Stimulated activated CD8-positive, alpha-beta memory T cell treated with anti-CD3 and anti-CD28 coated beads, Interleukin-7, amount 100 ng/mL, for 4 hours (primary cell): ENCODE data around the gene GDF7.

Source experiments
- DNase-seq, 2 donors: peaks; one replicate each; pipeline ENCODE4 v3.0.0-alpha.2; 2020; ENCODE audit warnings: low read depth in 2 of 2

The GDF7 gene

DNA sequence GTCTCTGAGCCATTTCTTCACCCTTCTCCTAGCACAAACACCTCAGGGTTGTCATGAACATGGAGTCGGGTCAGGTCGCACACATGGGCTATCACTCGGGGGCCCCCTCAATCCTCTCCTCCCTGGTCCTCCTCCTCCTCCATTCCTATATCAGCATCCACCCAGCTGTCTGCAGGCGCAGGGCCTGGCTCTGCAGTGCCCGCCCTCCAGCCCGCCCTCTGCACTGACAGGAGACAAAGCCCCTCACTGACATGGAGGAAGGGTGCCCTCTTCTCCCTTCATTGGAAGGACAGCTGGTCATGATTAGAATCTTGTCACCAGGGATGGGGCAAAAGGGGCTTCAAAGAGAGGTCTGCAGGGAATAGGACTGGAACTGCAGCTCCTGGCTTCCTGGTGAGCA is 37.8 kb upstream of the GDF7 start:
- no peak for DNase-seq

DNA sequence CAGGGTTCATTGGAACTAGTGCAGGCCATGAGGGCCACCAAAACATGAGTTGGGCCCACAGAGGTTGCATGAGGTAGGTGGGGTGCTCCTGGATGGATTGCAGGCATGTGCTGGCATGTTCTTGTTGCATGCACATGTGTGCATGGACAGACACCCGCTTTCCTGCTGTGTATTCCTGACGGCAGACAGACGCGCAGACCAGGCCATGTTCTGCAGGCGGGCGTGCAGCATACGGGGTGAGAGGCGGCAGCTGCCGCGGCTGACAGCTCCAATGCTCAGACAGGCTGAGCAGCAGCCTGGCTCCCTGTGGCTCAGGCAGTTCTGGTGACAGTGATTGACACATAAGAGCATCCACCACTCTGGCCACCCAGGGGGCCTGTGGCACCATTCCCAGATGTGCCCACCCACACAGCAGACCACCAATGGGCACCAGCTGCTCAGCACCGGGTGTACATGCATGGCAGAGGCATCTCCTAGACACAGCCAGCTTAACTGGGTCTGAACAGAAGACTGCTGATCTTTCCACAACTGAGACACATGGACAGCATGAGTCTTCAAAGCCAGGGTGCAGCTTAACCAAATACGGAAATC is 37.3 kb upstream of the GDF7 start:
- no peak for DNase-seq

DNA sequence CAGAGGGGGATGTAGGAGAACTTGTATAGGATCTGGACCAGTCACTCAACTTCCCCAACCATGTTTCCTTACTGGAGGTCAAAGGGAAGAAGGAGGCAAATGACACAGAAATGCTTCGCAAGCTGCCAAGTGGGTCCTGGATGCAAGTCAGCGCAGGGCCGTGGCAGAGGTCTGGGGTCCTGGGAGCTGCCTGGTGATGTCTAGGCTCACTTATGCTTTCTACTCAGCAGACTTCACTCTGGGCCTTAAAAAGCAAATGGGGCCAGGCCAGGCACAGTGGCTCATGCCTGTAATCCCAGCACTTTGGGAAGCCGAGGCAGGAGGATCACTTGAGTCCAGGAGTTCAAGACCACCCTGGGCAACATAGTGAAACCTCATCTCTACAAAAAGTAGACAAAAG is 36.0 kb upstream of the GDF7 start:
- DNase-seq = no peak

DNA sequence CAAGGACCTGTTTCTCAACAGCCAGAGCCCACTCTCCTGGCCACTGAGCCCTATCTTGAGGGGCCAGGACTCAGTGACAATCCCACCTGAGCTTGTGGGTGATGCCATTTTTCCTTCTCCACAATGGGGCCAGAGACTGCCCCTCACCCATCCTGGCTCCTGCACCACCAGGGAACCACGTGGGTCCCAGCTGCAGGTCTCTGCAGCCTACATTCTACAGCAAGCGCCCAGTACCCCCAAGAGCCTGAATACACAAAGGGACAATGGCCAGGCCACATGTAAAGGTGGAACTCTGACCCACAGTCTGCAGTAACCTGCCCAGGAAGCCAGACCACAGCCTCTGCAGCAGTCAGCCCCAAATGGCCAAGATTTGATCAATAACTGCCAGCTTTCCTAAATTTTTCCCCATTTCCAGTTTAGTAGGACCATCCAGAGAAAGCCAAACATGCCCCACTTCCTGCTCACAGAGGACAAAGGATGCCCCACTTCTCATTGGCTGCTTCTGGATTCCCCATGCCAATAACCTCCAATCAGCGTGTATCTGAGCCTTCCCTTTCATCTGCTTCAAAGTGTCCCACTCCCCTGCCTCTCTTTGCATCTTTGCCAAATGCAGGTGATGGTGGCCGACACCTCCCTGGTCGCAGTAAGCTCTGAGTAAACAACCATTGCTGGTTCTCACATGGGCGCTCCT is 35.2 kb upstream of the GDF7 start:
- no peak for DNase-seq

DNA sequence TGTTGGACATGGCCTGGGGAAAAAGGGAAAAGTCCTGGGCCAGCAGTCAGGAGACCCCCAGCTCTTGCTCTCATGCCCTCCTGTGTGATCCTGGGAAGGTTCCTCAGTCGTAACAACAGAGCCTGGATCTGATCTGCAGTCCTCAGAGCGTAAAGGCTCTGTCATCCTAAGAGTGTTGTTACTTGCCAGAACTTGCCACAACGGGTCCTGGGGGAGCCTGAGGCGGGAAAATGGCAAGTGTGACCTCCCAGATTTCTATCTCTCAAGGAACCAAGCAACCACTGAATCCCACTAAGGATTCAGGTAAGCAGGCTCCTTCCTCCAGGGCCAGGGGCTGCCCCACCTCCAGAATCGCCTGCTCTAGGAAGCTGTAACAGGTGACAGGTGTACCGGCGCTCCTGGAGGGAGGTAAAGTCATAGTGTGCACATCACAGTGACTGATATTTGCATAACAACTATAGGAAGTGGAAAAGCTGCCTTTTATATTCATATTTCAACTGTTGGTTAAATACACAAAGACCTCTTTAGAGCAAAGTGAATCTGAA is 34.4 kb upstream of the GDF7 start:
- DNase-seq = no peak

DNA sequence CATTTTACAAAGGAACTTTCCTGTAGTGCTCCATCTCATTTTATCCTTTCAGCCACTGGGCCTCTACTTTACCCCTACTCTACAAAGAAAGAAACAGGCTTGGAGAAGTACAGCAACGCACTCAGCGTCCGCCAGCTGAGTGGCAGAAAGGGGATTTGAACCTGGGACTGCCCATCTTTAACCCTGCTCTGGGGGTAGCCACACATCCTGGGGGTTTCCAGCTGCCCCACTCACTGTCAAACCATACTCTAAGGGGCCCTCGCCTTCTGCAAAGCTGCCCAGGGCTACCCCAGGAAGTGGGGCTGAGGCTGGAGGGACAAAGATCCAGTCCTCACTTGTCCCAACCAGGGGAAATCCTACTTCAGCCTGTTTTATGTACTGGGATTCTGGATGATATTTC is 33.9 kb upstream of the GDF7 start:
- DNase-seq = no peak

DNA sequence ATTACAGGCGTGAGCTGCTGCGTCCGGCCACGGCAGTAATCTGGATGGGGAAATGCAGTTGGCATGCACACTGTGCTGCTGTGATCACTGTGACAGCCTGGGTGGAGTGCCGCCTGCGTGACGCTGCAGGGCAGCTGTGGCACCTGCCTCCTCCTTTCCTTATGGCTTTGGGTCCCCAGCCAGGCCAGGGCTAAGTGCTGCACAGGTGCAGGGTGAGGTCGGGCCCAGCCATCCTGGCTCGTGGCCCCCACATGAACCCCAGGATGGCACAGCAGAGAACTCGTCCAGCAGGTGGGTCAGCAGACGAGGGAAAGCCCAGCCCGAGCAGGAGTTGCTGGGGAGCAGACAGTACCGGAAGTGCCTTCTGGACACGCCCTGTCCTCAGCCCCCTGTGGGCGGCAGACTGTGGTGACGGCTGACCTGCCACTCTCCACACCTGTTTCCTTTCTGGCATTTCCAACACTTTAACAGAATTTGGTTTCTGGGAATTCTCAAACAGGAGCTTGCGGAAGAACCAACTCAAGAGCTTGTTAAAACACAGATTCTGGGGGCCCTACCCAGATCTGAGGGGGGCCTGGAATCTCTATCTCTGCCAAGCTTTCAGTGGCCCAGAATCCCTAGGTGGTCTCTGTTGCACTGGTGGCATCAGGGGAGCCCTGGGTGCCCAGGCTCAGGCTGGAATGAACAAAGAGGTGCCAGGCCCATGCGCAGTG is 33.0 kb upstream of the GDF7 start:
- DNase-seq = no peak

DNA sequence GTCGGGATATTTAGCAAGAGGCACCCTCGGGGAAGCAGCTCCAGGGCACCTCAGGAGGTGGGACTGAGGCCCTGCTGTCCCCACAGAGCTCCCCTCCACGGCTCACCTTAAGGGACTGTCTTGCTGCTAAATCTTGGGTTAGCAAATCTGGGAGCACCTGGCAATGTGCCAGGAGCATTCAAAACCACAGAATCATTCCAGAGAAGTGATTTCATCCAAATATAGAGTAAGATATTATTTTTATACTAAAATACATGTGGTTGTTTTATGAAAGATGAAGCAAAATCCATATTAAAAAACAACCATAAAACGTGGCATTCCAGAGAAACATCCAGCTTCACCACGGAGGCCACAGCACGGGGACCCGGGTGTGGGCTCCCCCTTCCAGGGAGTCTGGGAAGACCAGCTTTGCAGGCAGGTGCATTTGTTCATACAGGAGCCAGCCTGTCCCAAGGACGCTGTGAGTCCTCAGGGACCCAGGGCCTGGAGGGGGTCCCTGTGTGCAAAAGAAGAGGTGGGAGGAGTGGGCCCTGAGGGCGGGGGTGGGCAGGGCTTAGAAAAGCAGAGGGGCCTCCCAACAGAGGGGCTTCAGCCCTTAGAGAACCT is 32.3 kb upstream of the GDF7 start:
- DNase-seq = no peak

DNA sequence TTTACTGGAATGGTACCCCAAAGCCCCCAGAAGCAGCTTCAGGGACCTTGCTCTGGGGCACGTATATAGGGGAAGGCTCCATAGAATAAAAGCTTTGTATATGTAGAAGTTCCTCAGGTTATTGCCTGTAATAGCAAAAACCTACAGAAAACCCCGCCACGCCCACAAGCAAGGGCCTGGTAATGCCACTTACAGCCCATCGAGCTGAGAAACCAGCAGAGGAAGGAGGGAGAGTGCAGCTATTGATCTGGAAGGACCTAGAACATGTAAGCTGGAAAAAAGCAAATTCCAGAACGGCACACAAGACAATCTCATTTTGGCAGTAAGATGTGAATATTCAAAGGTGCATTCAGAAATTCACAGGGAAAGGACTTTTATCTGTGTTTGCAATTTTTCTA is 31.8 kb upstream of the GDF7 start:
- DNase-seq = no peak

DNA sequence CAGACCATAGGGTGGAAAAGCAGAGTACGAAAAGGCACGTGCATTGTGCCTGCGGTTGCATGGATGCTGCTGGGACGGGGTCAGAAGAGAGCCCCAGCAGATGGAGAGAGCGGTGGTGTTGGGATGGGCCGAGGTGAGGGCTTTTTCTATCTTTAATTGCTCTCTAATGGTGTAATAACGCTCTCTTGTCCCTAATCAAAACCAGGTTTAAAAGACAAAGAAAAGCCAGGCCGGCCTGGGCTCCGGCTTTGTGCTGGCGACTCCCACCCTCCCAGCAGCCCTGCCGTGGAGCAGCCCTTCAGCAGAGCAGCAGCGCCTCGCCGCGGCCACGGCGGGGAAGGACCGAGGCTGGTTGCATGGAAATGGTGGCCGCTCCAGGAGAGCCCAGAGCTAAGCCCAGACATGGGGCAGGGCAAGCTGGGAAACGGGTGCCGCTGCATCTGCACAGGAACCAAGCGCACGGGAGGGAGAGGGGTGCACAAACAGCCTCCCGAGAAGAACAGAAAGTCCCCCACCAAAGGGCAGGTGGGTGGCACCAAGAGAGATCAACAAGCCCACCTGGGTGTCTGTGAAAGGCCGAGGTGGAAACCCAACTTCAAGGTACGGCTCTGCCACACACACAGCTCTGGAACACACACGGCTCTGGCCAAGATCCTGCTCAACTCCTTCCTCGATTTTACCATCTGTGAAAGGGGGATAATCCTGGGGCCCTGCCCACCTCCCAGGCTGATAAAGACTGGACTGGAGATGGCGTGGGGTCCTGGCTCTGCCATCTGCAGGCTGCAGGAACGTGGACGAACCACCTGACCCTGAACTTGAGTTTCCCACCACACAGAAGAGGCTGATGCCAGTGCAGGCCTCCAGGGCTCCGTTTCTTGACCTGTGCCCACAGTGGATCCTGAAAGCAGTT is 31.0 kb upstream of the GDF7 start:
- DNase-seq = no peak

DNA sequence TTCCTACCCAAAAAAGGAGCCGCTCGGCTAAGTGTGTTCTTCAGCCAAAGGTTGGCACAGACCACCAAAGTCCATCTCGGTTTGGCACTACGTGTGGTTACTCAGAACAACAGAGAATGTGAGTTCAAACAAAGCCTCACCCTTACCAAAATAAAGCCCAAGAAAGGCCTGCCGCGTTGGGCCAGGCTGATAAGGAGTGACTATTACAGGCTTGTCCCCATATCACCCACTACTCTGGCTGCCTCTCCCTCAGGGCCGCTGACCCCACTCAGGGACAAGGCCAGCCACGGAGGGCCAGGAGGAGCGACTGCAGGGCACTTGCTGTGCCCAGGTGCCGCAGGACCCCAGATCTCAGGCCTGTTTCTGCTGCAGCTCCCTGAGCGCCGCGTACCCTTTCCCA is 29.8 kb upstream of the GDF7 start:
- no peak for DNase-seq

DNA sequence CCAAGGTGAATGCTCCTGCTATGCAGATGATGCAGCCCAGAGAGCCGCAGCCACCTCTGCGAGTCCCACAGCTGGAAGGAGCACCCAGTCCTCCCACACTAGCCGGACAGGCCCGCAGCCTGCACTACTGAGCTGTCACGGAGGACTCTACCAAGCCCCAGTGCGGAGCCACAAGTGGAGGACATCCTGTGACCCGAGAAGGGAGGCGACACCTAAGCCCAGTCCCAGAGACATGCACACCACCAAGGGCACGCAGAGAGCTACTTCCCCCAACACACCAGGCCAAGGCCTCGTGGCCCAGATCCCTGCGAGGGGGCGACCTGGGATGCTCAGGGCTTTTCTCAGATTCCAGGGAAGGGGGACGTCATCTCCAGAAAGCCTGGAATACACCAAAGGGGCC is 28.9 kb upstream of the GDF7 start:
- DNase-seq = no peak

DNA sequence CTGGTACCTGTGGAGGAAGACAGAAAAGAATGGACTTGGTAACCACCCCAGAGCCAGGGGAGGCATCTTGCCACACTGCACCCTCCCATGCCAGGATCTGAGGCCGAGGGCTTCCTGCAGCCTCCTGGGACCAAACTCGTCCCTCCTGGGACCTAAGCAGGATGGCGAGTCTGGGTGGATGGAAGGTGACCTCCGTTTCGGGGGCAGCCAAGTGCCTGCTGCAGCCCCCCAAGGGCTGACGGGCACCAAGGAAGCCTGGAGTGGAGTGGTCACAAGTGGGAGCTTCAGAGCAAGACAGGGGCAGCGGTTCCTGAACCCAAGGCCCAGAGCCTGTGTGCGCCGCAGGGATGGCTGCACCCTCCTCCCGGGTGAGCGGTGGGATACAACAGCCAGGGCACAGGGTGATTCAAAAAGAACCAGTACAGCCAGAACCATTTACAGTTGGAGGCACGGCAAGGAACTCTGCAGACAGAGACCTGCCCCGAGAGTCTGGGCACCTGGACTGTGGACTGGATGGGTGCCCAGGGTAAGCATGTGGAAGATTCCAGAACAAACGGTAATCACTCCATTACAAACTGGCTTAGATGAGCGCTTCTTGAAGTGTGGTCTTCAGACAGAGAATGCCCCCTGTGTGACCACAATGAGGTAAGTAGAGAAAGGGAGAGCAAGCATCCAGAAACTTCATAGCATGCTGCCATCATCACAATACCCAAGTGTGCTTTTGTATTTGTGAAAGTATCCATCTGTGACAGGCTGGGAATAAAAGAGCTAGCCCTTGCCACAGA is 28.1 kb upstream of the GDF7 start:
- no peak for DNase-seq

DNA sequence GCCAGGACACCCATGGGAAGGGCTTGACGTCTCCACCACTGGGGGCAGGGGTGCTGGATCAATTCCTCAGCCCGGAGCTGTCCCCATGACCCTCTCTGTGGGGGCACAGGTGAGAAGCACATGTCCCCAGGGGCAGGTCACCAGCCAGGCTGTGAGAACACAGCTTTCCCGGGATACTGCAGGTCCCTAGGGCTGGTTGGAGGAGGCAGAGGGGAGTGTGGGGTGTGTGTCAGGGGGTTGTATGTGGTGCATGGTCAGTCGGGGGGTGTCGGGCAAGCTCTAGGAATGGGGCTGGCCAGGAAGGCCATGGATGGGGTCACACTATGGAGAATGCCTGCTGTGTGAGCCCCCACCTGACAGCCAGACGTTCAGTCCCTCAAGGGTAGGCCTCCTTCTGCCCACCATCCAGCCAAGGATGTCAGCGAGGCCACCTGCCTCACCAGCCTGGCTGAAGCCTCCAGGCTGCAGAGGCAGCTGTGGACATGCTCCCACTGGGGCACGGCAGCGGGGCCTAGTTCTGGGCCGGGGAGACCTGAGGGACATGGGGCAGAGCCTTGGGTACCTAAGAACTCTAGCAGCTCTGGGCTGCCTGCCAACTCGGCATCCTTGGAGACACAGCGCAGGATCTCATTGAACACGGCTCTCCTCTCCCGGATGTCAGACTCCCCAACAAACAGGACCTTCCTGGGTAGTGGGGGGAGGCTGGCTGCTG is 26.4 kb upstream of the GDF7 start:
- DNase-seq = no peak

DNA sequence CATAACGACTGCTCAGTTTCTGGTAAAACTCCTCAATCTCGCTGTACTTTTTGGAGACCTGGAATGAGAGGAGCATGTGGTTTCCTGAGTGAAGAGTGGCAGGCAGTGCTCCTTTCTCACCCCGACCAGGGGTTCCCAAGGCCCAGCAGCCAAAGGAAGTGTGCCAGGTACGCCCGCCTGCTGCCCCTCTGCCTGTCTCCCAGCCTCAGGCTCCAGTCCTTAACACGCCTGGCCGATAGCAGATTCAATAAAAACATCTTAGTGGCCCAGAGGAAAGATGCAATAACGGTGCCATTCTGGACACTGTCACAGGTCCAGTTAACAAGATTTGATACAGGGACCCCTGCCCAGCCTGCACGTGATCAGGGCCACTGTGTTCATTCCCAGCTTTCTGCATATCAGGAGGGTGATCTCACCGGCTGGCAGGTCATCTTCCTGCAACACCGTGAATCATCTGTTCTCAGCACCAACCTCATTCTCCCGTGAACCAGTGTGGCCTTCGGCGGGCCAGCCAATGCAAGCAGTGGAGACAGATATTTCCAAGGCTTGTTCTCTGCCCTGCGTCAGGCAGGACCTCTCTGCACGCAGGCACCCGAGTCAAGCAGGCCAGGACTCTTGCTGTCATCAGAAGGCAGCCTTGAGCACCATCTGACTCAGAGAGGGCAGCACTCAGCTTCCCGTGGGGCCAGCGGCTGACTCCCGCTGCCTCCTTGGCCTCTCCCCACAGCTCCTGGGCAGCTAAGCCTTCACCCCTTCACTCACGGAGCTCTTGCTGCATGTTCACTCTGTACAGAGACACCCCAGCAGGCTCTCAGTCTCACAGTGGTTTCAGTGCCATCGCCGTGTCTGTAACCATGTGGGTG is 25.6 kb upstream of the GDF7 start:
- DNase-seq = no peak

DNA sequence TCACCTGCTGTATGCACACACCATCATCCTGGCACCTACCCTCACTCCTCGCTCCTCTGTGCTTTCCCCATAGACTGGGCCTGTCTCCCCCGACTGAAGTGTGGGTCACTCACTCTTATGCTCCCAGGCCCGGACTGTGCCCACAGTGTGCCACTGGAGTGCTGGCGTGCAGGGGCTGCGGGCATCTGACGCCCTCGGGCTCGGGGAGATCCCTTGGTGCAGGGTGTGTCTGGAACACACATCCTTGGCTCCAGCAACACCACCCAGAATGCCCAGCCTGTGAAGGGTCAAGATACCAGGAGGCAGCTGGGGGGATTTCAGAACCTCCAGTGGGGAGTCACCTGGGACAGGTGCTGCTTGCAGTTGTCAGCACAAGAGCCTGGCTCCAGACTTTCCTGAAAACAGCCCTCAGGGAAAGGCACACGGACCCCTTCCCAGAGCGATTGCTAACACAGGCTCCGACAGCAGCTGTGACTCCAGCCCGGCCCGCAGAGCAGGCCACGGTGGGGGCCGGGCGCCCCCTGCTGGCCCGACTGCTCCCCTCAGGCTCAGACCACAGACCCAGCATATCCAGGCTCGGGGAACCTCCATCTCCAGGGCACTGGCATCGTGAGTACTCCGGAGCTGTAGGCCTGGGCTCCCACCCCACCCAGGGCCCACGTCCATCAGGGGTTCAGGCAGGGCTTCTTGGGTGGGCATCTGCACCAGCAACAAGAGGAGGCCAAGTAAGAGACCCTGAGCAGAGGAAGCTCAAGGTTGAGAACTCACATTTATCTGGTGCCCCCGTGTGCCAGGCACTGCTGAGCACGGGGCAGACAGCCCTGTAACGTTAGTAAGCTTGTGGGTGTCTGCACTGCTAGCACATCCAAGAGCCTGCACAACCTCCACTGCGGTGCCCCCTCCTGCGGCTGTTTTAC is 24.6 kb upstream of the GDF7 start:
- DNase-seq = peak; percentile 26 to 50

DNA sequence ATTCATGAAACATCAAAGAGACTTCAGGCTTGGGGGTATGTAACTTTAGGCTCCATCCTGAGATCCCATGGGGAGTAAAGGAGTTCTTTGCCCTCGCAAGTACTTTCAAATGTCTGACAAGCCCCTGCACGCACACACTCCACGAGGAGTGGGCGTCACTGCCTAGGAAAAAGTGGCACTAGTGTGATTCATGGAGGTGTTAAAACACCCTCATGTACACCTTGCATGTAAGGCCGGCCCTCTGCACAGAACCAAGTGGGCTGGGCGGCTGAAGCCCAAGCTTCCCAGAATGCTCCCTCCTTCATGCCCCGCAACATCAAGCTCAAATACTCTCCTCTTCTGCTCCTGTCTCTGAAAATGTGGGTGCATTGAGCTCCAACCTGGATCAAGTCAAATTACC is 23.9 kb upstream of the GDF7 start:
- DNase-seq = no peak

DNA sequence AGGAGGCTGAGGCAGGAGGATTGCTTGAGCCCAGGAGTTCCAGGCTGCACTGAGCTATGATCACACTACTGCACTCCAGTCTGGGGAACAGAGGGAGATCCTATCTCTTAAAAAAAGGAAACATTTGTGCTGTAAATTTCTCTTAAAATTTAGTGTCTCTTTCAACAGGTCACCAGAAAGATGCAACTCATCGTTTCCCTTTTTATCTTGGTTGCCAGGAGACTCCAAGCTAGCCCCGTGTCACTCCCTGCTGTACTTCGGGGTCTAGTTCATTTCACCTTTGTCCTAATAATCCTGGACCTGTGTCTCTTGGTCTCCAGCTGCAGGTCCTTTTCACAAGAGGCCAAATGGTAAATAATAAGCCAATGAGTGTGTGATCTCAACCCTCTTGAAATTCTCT is 23.1 kb upstream of the GDF7 start:
- DNase-seq = no peak
